SK-N-SH (cell line): ENCODE measurements around the gene NPY2R.

Experiments
- CHD2 ChIP-seq: fragments of 150-350 bp; IDR thresholded peaks from 2 replicates; pipeline ENCODE4 v1.6.1; 2018; ENCODE audit warnings: low read length; ENCODE audit not compliant: partially characterized antibody
- CTCF ChIP-seq: fragments of 200-600 bp; sonication (generic); IDR thresholded peaks from 2 replicates; pipeline ENCODE4 v1.6.1; 2017; ENCODE audit warnings: antibody characterized with exemption, mild to moderate bottlenecking, moderate library complexity
- EZH2phosphoT487 ChIP-seq: fragments of 200-600 bp; sonication (generic); IDR thresholded peaks from 2 replicates; pipeline ENCODE4 v1.6.1; 2017; ENCODE audit warnings: low read depth, mixed run types, mild to moderate bottlenecking, antibody characterized with exemption, moderate library complexity, borderline replicate concordance
- RAD21 ChIP-seq: IDR thresholded peaks from 2 replicates; pipeline ENCODE4 v1.6.1; 2012; ENCODE audit warnings: mild to moderate bottlenecking, low read length
- YY1 ChIP-seq: IDR thresholded peaks from 2 replicates; pipeline ENCODE4 v1.4.0; 2012; ENCODE audit warnings: low read depth, mild to moderate bottlenecking

GRCh38 chr4:155208258-155209054 is at the start of gene NPY2R:
- peak; percentile 37 for TF ChIP-seq RAD21
- no peak for TF ChIP-seq YY1
- no peak for TF ChIP-seq CHD2
- no peak for TF ChIP-seq CTCF
- TF ChIP-seq EZH2phosphoT487: no peak
